T47D (cell line): ENCODE measurements around the gene SUGT1.
"Not testable (repeated sequence)": the region's sequence is repeated elsewhere in the genome, so short reads cannot be mapped to it uniquely, and the experiment has no call there.

Experiments used
- DNase-seq, 2 experiments: peaks; one replicate each; pipeline versions ENCODE4 v3.0.0 to v3.0.0-alpha.2; 2011 to 2012; ENCODE audit warnings: low read depth in 1 of 2, low spot score in 1 of 2
- JUND ChIP-seq: IDR thresholded peaks from 2 replicates; pipeline ENCODE4 v1.6.1; 2012; ENCODE audit warnings: low read depth
- in situ Hi-C: cut with HindIII; loops from 2 replicates; pipeline ENCODE4 v1.10.0; 2016; ENCODE audit warnings: low sequenced_read_pairs, low pct_unique_long_range_greater_than_20kb

SUGT1 gene

DNA sequence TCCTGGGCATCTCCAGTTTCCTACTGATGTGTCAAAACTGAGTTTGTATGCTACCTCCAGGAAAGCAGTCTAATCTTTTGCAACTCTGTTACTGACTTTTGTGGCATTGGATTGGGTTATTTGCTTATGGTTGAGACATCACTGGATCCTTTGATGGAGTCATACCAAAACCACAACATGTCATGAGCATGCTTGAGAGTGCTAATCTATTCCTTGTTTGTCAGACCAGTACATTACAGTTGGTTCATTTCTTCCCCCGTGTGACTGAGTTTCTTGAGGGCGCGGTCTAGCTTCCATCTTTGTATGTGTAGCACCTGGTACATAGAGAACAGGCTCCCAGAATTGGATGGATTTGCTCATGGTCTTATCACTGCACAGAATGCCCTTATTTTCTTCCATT, 43.2 kb downstream of the SUGT1 start:
- in situ Hi-C loops = no loop called here
- TF ChIP-seq JUND = no peak
- no peak for DNase-seq

DNA sequence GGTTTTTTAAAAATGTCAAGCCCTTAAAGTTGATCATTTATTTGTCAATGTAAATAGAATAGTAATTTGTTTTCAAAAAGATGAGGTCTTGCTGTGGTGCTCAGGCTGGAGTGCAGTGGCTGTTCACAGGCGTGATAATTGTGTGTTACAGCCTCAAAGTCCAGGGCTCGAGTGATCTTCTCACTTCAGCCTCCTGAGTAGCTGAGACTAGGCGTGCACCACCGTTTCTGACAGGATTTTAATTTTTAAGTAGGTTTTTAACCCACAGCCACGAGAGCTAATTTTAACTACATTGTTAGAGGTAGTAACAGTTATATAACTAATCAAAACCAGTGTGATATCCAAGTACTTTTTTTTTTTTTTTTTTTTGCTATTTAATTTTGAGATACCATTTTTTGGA, 43.9 kb downstream of the SUGT1 start:
- TF ChIP-seq JUND = no peak
- in situ Hi-C loops = no loop called here
- DNase-seq = no peak

GRCh38 chr13:52701728-52702465, 49.3 kb downstream of the SUGT1 start:
- no peak for DNase-seq
- TF ChIP-seq JUND = no peak
- in situ Hi-C loops = no loop called here

GRCh38 chr13:52703482-52703881, 50.8 kb downstream of the SUGT1 start:
- in situ Hi-C loops = no loop called here

DNA sequence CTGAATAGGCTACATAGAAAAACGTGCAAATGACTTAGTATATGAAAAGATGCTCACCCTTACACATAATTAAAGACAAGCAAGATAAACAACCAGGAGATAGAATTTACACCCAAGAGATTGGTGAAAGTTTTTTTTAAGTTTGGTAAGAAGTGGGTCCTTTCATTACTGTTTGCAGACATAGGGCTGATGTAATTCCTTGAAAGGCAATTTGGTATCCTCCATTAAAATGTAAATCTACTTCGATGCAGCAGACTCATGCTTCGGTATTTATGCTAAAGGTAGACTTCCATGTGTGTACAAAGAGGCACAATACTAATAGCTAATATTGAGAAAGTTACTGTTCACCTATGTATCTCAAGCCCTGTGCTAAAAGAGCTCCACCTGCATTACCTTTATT, 53.4 kb downstream of the SUGT1 start:
- TF ChIP-seq JUND = no peak
- in situ Hi-C loops = no loop called here
- no peak for DNase-seq

More at GRCh38 chr13:52703482-52703881, 50.8 kb downstream of the SUGT1 start:
- DNase-seq = no peak
- TF ChIP-seq JUND = no peak

GRCh38 chr13:52707375-52707774, 54.7 kb downstream of the SUGT1 start:
- TF ChIP-seq JUND = no peak
- DNase-seq = peak in 1 of 2 experiments; percentile 18

GRCh38 chr13:52708266-52708665, 55.6 kb downstream of the SUGT1 start:
- DNase-seq, in situ Hi-C loops: not testable (repeated sequence)

More at GRCh38 chr13:52707375-52707774, 54.7 kb downstream of the SUGT1 start:
- in situ Hi-C loops = no loop called here

GRCh38 chr13:52711286-52711685, 58.6 kb downstream of the SUGT1 start:
- TF ChIP-seq JUND = no peak
- in situ Hi-C loops = no loop called here
- DNase-seq = no peak

GRCh38 chr13:52712385-52712784, 59.7 kb downstream of the SUGT1 start:
- DNase-seq = no peak
- in situ Hi-C loops = no loop called here
- TF ChIP-seq JUND = no peak

DNA sequence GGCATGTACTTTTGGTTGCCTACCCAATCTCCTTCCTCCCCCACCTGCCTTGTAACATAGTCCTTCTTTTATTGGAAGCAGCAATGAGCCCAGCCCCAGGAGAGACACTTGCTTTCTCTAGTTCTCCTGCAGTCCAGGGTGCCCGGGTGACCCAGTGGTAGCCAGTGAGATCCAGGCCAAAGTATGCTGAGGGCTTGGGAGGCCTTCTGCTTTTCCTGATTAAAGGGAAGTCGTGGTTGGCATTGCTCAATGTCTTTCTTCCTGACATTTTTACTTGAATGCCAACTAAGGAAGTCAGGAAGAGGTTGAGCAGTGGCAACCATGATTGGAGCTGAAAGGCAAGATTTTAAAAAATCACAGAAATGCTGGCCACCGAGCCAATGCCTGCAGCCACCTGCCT, 61.3 kb downstream of the SUGT1 start:
- in situ Hi-C loops = no loop called here
- no peak for DNase-seq
- TF ChIP-seq JUND = no peak

- peak in 1 of 2 experiments; percentile 14 for DNase-seq
- in situ Hi-C loops = not testable (repeated sequence)
These were observed 68.3 kb downstream of the SUGT1 start for GRCh38 chr13:52720904-52721303.

DNA sequence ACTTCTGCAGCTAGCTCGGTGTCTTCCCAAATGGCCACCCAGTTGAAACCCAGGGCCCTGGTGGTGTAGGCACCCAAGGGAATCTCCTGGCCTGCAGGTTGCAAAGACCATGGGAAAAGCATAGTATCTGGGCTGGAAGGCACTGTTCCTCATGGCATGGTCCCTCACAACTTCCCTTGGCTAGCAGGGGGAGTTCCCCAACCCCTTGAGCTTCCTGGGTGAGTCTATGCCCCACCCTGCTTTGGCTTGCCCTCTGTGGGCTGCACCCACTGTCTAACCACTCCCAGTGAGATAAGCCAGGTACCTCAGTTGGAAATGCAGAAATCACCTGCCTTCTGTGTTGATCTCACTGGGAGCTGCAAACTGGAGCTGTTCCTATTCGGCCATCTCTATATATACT, 68.7 kb downstream of the SUGT1 start:
- in situ Hi-C loops, DNase-seq: not testable (repeated sequence)

DNA sequence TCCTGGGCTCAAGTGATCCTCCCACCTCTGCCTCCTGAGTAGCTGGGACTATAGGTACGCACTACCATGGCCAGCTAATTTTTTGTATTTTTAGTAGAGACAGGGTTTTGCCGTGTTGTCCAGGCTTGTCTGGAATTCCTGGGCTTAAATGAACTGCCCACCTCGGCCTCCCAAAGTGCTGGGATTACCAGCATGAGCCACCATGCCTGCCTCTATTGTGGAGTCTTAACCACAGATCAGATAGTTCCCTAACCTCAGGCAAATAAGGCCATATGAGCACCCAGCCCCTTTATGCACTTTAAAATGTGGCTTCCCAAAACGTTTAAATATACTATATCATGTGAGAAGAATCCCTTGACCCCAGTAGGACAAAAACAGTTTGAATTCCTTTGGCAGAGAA, 70.5 kb downstream of the SUGT1 start:
- TF ChIP-seq JUND = no peak
- in situ Hi-C loops = no loop called here
- no peak for DNase-seq

GRCh38 chr13:52725302-52725701, 72.7 kb downstream of the SUGT1 start:
- no peak for TF ChIP-seq JUND
- in situ Hi-C loops = no loop called here
- no peak for DNase-seq
